Keratinocyte (primary cell): Measurements from ENCODE around the gene SPTLC3. TPM values are rescaled to one million over a fixed set of nuclear protein-coding genes. Genes with fewer than 3 reads are reported as not detected.

ENCODE experiments used
- DNase-seq: peaks from one replicate; pipeline ENCODE4 v3.0.0-alpha.2; 2011; ENCODE audit warnings: low read depth, missing footprints, low spot score
- FAIRE-seq: peaks from 2 replicates; lab custom pipeline; 2011; peaks lifted over from hg19 to GRCh38; lab: Jason Lieb, UNC
- H2AFZ ChIP-seq: 2 replicates; pipeline ENCODE4 v1.6.0; 2012; ENCODE audit warnings: low read length, control low read depth, inconsistent platforms; ENCODE audit not compliant: control insufficient read depth
- H3K27ac ChIP-seq: 2 replicates; pipeline ENCODE4 v1.5.1; 2011; ENCODE audit warnings: low read length; ENCODE audit not compliant: control insufficient read depth, insufficient read depth
- H3K27me3 ChIP-seq: 3 replicates; pipeline ENCODE4 v1.6.0; 2011; ENCODE audit warnings: low read length; ENCODE audit not compliant: control insufficient read depth, insufficient read depth; ENCODE audit errors: extremely low read depth
- H3K36me3 ChIP-seq, 2 experiments: 2 replicates in 1 of 2; 3 replicates in 1 of 2; pipeline ENCODE4 v1.5.1; 2011; ENCODE audit warnings: low read length in 2 of 2, mild to moderate bottlenecking in 1 of 2; ENCODE audit not compliant: control insufficient read depth in 2 of 2, insufficient read depth in 2 of 2; ENCODE audit errors: extremely low read depth in 1 of 2
- H3K4me1 ChIP-seq: 3 replicates; pipeline ENCODE4 v1.5.1; 2011; ENCODE audit warnings: low read length; ENCODE audit not compliant: control insufficient read depth, insufficient read depth; ENCODE audit errors: extremely low read depth
- H3K4me2 ChIP-seq: 3 replicates; pipeline ENCODE4 v1.6.0; 2011; ENCODE audit warnings: low read depth, low read length; ENCODE audit not compliant: control insufficient read depth, insufficient read depth; ENCODE audit errors: extremely low read depth
- H3K4me3 ChIP-seq, 3 experiments: fragments of 200-600 bp in 1 of 3; sonication (generic) in 1 of 3; 2 replicates in 2 of 3; 3 replicates in 1 of 3; pipeline ENCODE4 v1.5.1; 2011 to 2016; ENCODE audit warnings: low read length in 3 of 3, mild to moderate bottlenecking in 3 of 3, control low read depth in 2 of 3, inconsistent platforms in 1 of 3, low read depth in 1 of 3, mixed read lengths in 1 of 3, mixed run types in 1 of 3, moderate library complexity in 1 of 3; ENCODE audit not compliant: control insufficient read depth in 2 of 3, insufficient read depth in 2 of 3; ENCODE audit errors: extremely low read depth in 1 of 3
- H3K79me2 ChIP-seq: 2 replicates; pipeline ENCODE4 v1.6.0; 2012; ENCODE audit warnings: low read length; ENCODE audit not compliant: control insufficient read depth, insufficient read depth
- H3K9ac ChIP-seq: 3 replicates; pipeline ENCODE4 v1.6.0; 2011; ENCODE audit warnings: low read length; ENCODE audit not compliant: control insufficient read depth, insufficient read depth; ENCODE audit errors: extremely low read depth
- H3K9me1 ChIP-seq: 3 replicates; pipeline ENCODE4 v1.6.0; 2011; ENCODE audit warnings: low read length; ENCODE audit not compliant: control insufficient read depth, insufficient read depth; ENCODE audit errors: extremely low read depth
- H3K9me3 ChIP-seq: 2 replicates; pipeline ENCODE4 v1.5.1; 2012; ENCODE audit warnings: low read depth, low read length; ENCODE audit not compliant: control insufficient read depth
- H4K20me1 ChIP-seq: 3 replicates; pipeline ENCODE4 v1.6.0; 2011; ENCODE audit warnings: low read length; ENCODE audit not compliant: control insufficient read depth, insufficient read depth; ENCODE audit errors: extremely low read depth
- CTCF ChIP-seq, 3 experiments: IDR thresholded peaks in 1 of 3; conservative IDR thresholded peaks in 1 of 3; optimal IDR thresholded peaks in 1 of 3; 2 replicates in 2 of 3; 3 replicates in 1 of 3; pipeline versions ENCODE3 to v1.5.1; 2011; ENCODE audit warnings: low read length in 3 of 3, mild to moderate bottlenecking in 3 of 3, moderate library complexity in 2 of 3, control low read depth in 1 of 3, inconsistent platforms in 1 of 3; ENCODE audit not compliant: insufficient read depth in 2 of 3; ENCODE audit errors: extremely low read depth in 1 of 3
- EZH2 ChIP-seq: IDR thresholded peaks from one replicate; pipeline ENCODE4 v1.6.1; 2012; ENCODE audit warnings: inconsistent platforms, mild to moderate bottlenecking, low read length, moderate library complexity
- dilution Hi-C: fragments of 300-500 bp; cut with MboI; formaldehyde crosslinking; loops from one replicate; pipeline ENCODE4 v1.7.0; 2020; ENCODE audit warnings: low sequenced_read_pairs; ENCODE audit not compliant: extremely low pct_ligation_motif_present
- polyA plus RNA-seq, 5 experiments: library from polyadenylated mRNA; depleted of rRNA in 3 of 5; stranded (reverse) in 3 of 5; stranded (forward) in 1 of 5; unstranded in 1 of 5; fragments of >200 nt; gene quantifications; 1 replicate in 1 of 5; 2 replicates in 3 of 5; 3 replicates in 1 of 5; pipeline versions ENCODE4 v1.2.1 to v1.2.3, GENCODE V29; 2011 to 2012; ENCODE audit warnings: missing spikeins in 2 of 5, low read depth in 1 of 5, low replicate concordance in 1 of 5

Gene SPTLC3
- polyA plus RNA-seq, 1 donor (not counting 4 experiments of a cell fraction or from before 2014, with no cell fraction given), result 11.4 TPM

- dilution Hi-C loops, result no loop called here
- Histone ChIP-seq H3K9me1 (no peaks in the 10 kb centered on the region), H3K36me3 (no peaks in the 10 kb centered on the region), H3K4me1 (peaks cover 8% of the 10 kb centered on the region), H3K27me3 (no peaks in the 10 kb centered on the region), H3K27ac (no peak overlapping the region), H4K20me1 (no peaks in the 10 kb centered on the region), H3K9ac (no peak overlapping the region), H3K79me2 (no peaks in the 10 kb centered on the region), H3K4me2 (no peak overlapping the region), H3K4me3 (no peak overlapping the region), H3K9me3 (no peaks in the 10 kb centered on the region), H2AFZ (no peak overlapping the region)
- FAIRE-seq (no peak), DNase-seq (no peak)
- TF ChIP-seq CTCF (optimal IDR thresholded peaks at IDR 0.05 in 1 of 3, IDR thresholded peaks at IDR 0.05 in 1 of 3, conservative IDR thresholded peaks at IDR 0.05 in 1 of 3; ENCODE audit: extremely low read depth in 1 of 3, insufficient read depth in 2 of 3, low read length in 3 of 3), result no peak
- no peak for TF ChIP-seq EZH2
Measured at GRCh38 chr20:12965212-12965869, 43.4 kb upstream of the SPTLC3 start.

GRCh38 chr20:12965870-12966251 is 42.9 kb upstream of the SPTLC3 start:
- Histone ChIP-seq H3K9me3 (no peaks in the 10 kb centered on the region), H3K4me2 (no peak overlapping the region), H3K4me1 (peaks cover 13% of the 10 kb centered on the region), H3K79me2 (no peaks in the 10 kb centered on the region), H3K4me3 (no peak overlapping the region), H3K36me3 (no peaks in the 10 kb centered on the region), H3K27me3 (no peaks in the 10 kb centered on the region), H3K9ac (no peak overlapping the region), H3K27ac (no peak overlapping the region), H2AFZ (no peak overlapping the region), H4K20me1 (no peaks in the 10 kb centered on the region), H3K9me1 (no peaks in the 10 kb centered on the region)
- no peak for TF ChIP-seq EZH2
- no peak for TF ChIP-seq CTCF (optimal IDR thresholded peaks at IDR 0.05 in 1 of 3, IDR thresholded peaks at IDR 0.05 in 1 of 3, conservative IDR thresholded peaks at IDR 0.05 in 1 of 3; ENCODE audit: extremely low read depth in 1 of 3, insufficient read depth in 2 of 3, low read length in 3 of 3)
- DNase-seq (no peak), FAIRE-seq (no peak)
- dilution Hi-C loops, result no loop called here
